ENCODE measurements around the gene ZNF3. TPM values are rescaled to one million over a fixed set of nuclear protein-coding genes. Genes with fewer than 3 reads are reported as not detected.

The ZNF3 gene
- total RNA-seq, 1 donor from 2014 or later = 39.6 TPM

- ATAC-seq (ENCODE audit: low read depth) (no peak), DNase-seq (no peak)
- H3K36me3 Mint-ChIP-seq (ENCODE audit: low read depth) = peaks cover 7% of the 10 kb centered on the region
- H3K4me1 Mint-ChIP-seq = peaks cover 13% of the 10 kb centered on the region
- POLR2A ChIA-PET = interaction anchor here (0.6 to 0.8 kb wide), 3 partner anchors 49 to 1200 kb away, joined by 3 to 4 read pairs (median 3); partner anchors contain the start of genes AP4M1 and MCM7
- peak overlapping the region; percentile 4 for H3K4me3 Mint-ChIP-seq
- CTCF ChIA-PET = interaction anchor here (0.6 kb wide), 2 partner anchors 412 to 1265 kb away, joined by 3 to 4 read pairs; no protein-coding TSS in a partner anchor
- H3K27ac Mint-ChIP-seq = no peak overlapping the region
- no peaks in the 10 kb centered on the region for H3K27me3 Mint-ChIP-seq
- intact Hi-C loops (cut with micrococcal nuclease) = loop anchor here (2.0 kb wide), 2 partner anchors 73 to 139 kb away; no protein-coding TSS in a partner anchor
- no peak for TF ChIP-seq CTCF (IDR thresholded peaks at IDR 0.05)
- H3K9me3 Mint-ChIP-seq = no peaks in the 10 kb centered on the region
Observed at GRCh38 chr7:100051611-100052010, 29.9 kb downstream of the ZNF3 start.

GRCh38 chr7:100049441-100050291 lies 31.9 kb downstream of the ZNF3 start, which contains the start of gene ZSCAN21:
TSS of gene ZSCAN21 (plus strand) at chr7:100049774. CDS start at chr7:100057007, 7,233 bp downstream.
- Mint-ChIP-seq H3K4me1 (peaks cover 16% of the 10 kb centered on the region), H3K27ac (peak within 1 kb of the TSS; percentile 94), H3K27me3 (no peaks in the 10 kb centered on the region), H3K9me3 (no peaks in the 10 kb centered on the region), H3K4me3 (peak within 1 kb of the TSS; percentile 95), H3K36me3 (ENCODE audit: low read depth) (peaks cover 7% of the 10 kb centered on the region)
- ChIA-PET POLR2A (interaction anchor here (0.6 to 2.3 kb wide), 14 partner anchors 23 to 584 kb away, joined by 3 to 17 read pairs (median 4); partner anchors contain the start of genes AP4M1, COPS6, MBLAC1 and MCM7), CTCF (interaction anchor here (0.7 to 0.9 kb wide), 3 partner anchors 10 to 136 kb away, joined by 3 to 5 read pairs (median 4); partner anchors contain the start of gene ZNF3)
- peak; percentile 87 for DNase-seq
- intact Hi-C loops (cut with micrococcal nuclease) = loop anchor here (1.0 kb wide), 5 partner anchors 32 to 78 kb away; partner anchors contain the start of genes ZKSCAN1 and ZNF3
- TF ChIP-seq CTCF (IDR thresholded peaks at IDR 0.05) = no peak
- peak; percentile 90 for ATAC-seq (ENCODE audit: low read depth)

GRCh38 chr7:100048680-100049079 lies 32.8 kb downstream of the ZNF3 start:
- no peak for DNase-seq
- no peaks in the 10 kb centered on the region for H3K9me3 Mint-ChIP-seq

GRCh38 chr7:100044718-100045117 lies 36.8 kb downstream of the ZNF3 start:
- Mint-ChIP-seq H3K4me1 (peaks cover 13% of the 10 kb centered on the region), H3K4me3 (peak overlapping the region; percentile 60), H3K27me3 (no peaks in the 10 kb centered on the region), H3K36me3 (ENCODE audit: low read depth) (peaks cover 2% of the 10 kb centered on the region), H3K27ac (no peak overlapping the region), H3K9me3 (no peaks in the 10 kb centered on the region)
- no peak for ATAC-seq (ENCODE audit: low read depth)
- ChIA-PET CTCF (no interaction called here), POLR2A (interaction anchor here (0.6 kb wide), 1 partner anchor 465 kb away, joined by 4 read pairs; no protein-coding TSS in a partner anchor)
- DNase-seq = no peak
- no peak for TF ChIP-seq CTCF (IDR thresholded peaks at IDR 0.05)
- intact Hi-C loops (cut with micrococcal nuclease) = no loop called here

More at GRCh38 chr7:100048680-100049079, 32.8 kb downstream of the ZNF3 start:
- no peak for TF ChIP-seq CTCF (IDR thresholded peaks at IDR 0.05)
- ChIA-PET CTCF (no interaction called here), POLR2A (interaction anchor here (1.8 to 2.3 kb wide), 3 partner anchors 34 to 52 kb away, joined by 7 to 17 read pairs (median 14); partner anchors contain the start of genes AP4M1, MCM7 and ZKSCAN1)
- H3K27ac Mint-ChIP-seq = peak overlapping the region; percentile 94
- peaks cover 19% of the 10 kb centered on the region for H3K4me1 Mint-ChIP-seq
- peak overlapping the region; percentile 95 for H3K4me3 Mint-ChIP-seq
- no peaks in the 10 kb centered on the region for H3K27me3 Mint-ChIP-seq
- no peak for ATAC-seq (ENCODE audit: low read depth)
- H3K36me3 Mint-ChIP-seq (ENCODE audit: low read depth) = peaks cover 6% of the 10 kb centered on the region
- intact Hi-C loops (cut with micrococcal nuclease) = loop anchor here (1.0 kb wide), 5 partner anchors 33 to 79 kb away; partner anchors contain the start of genes ZKSCAN1 and ZNF3

GRCh38 chr7:100040575-100040974 lies 40.9 kb downstream of the ZNF3 start:
- CTCF ChIA-PET = no interaction called here
- Mint-ChIP-seq H3K27ac (no peak overlapping the region), H3K4me3 (no peak overlapping the region), H3K4me1 (peaks cover 10% of the 10 kb centered on the region), H3K36me3 (ENCODE audit: low read depth) (peaks cover 20% of the 10 kb centered on the region), H3K27me3 (no peaks in the 10 kb centered on the region), H3K9me3 (no peaks in the 10 kb centered on the region)
- ATAC-seq (ENCODE audit: low read depth) = no peak
- no peak for TF ChIP-seq CTCF (IDR thresholded peaks at IDR 0.05)
- no peak for DNase-seq
- intact Hi-C loops (cut with micrococcal nuclease) = no loop called here
- POLR2A ChIA-PET = no interaction called here

Data from activated B cell treated with CpG ODN at 0.5 μM for 24 hours (primary cell).